SHP77 treated with DMSO at 0.1 percent for 48 hours (cell line): ENCODE data around the gene SLN.

Experiments
- DNase-seq: peaks from one replicate; lab custom pipeline; 2025; lab: John Stamatoyannopoulos, UW

The SLN gene

GRCh38 chr11:107683807-107684206 is 28.0 kb downstream of the SLN start:
- no peak for DNase-seq

GRCh38 chr11:107683061-107683460 is 28.8 kb downstream of the SLN start:
- DNase-seq = no peak

GRCh38 chr11:107682572-107682971 is 29.3 kb downstream of the SLN start:
- DNase-seq = no peak

GRCh38 chr11:107682171-107682570 is 29.7 kb downstream of the SLN start:
- no peak for DNase-seq

GRCh38 chr11:107679255-107680024 is 32.4 kb downstream of the SLN start:
- DNase-seq = no peak

GRCh38 chr11:107678632-107678971 is 33.3 kb downstream of the SLN start:
- no peak for DNase-seq

GRCh38 chr11:107677924-107678631 is 33.8 kb downstream of the SLN start:
- DNase-seq = no peak

GRCh38 chr11:107676336-107677057 is 35.4 kb downstream of the SLN start:
- DNase-seq = no peak

- DNase-seq = no peak
Measured at GRCh38 chr11:107675902-107676301, 36.0 kb downstream of the SLN start.

GRCh38 chr11:107669893-107670601 is 41.8 kb downstream of the SLN start:
- DNase-seq = no peak

- no peak for DNase-seq
Measured at GRCh38 chr11:107669191-107669740, 42.6 kb downstream of the SLN start.

GRCh38 chr11:107666911-107667613 is 44.8 kb downstream of the SLN start:
- no peak for DNase-seq

- no peak for DNase-seq
Measured at GRCh38 chr11:107665018-107665417, 46.8 kb downstream of the SLN start.

- no peak for DNase-seq
Measured at GRCh38 chr11:107661656-107662055, 50.2 kb downstream of the SLN start.

GRCh38 chr11:107660066-107660465 is 51.8 kb downstream of the SLN start:
- no peak for DNase-seq

- DNase-seq = no peak
Measured at GRCh38 chr11:107659310-107659709, 52.5 kb downstream of the SLN start.
